ENCODE results near the gene SPHK1. TPM values are rescaled to one million over a fixed set of nuclear protein-coding genes. Genes with fewer than 3 reads are reported as not detected.

SPHK1 gene
- total and polyA plus RNA-seq, 2 donors (not counting 3 experiments of a cell fraction or from before 2014, with no cell fraction given): 85.6 to 97.4 TPM

DNA sequence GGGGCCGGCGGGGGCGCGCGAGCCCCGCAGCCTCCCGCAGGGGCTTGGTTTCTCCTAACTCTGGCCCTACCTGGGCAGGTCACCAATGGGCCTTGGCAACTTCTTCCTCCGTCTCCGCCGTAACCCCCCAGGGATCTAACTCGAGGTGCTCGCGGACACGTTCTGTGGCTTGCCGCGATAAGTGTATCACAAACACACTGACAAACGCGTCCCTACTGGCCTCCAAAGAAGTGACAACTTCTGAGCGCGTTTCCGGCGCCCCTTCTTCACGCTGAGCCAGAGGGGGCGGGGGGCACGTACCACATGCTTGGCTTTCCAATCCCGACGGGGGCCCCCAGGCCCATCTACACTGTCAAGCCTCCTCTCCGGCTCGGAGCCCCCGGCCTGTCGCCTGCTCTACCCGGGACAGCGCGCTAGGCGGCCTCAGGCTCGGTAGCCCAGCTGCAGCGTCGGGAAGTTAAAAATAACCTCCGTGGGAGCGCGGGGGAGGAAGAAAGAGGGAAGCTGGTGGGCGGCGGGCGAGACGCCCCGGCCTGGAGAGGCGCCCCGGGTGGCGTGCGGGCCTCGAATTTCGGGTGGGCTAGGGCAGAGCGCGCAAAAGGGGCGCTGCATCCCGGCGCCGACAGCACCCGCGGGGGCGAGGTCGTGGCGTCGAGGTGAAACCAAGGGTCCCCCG lies 725 bp upstream of the SPHK1 start:
- peaks cover 37% of the 10 kb centered on the region for H3K79me2 ChIP-seq (ENCODE audit: control insufficient read depth, insufficient read depth, low read length)
- H4K20me1 ChIP-seq (replicated peaks; ENCODE audit: control insufficient read depth, extremely low read depth, insufficient read depth, low read length): no peaks in the 10 kb centered on the region
- ChIA-PET POLR2A (interaction anchor here (0.6 to 3.1 kb wide), 3 partner anchors 30 to 403 kb away, joined by 4 to 10 read pairs (median 5); partner anchors contain the start of gene PRPSAP1), CTCF (interaction anchor here (3.1 to 8.1 kb wide), 6 partner anchors 13 to 80 kb away, joined by 10 to 106 read pairs (median 51); partner anchors contain the start of gene PRPSAP1)
- no peaks in the 10 kb centered on the region for H3K9me1 ChIP-seq (replicated peaks; ENCODE audit: control insufficient read depth, extremely low read depth, insufficient read depth, low read length)
- H3K9me3 ChIP-seq (replicated peaks; ENCODE audit: control insufficient read depth, insufficient read depth, low read length): no peaks in the 10 kb centered on the region
- BruUV-seq (replicated peaks): TSS peak; percentile 25
- peaks cover 28% of the 10 kb centered on the region for H3K4me1 ChIP-seq (ENCODE audit: control insufficient read depth, extremely low read depth, insufficient read depth, low read length)
- no peaks in the 10 kb centered on the region for H3K36me3 ChIP-seq (ENCODE audit: control insufficient read depth in 2 of 2, extremely low read depth in 1 of 2, insufficient read depth in 2 of 2, low read length in 2 of 2)
- intact Hi-C loops (cut with micrococcal nuclease) (loop anchor here (2.0 kb wide), 1 partner anchor 69 kb away; no protein-coding TSS in a partner anchor), dilution Hi-C loops (cut with MboI; ENCODE audit: extremely low pct_ligation_motif_present, low sequenced_read_pairs) (no loop called here)
- DNase-seq (ENCODE audit: low read depth, low spot score) (peak; percentile 68), FAIRE-seq (peak; percentile 59)
- TF ChIP-seq POLR2AphosphoS5 (IDR thresholded peaks at IDR 0.05; ENCODE audit: insufficient read depth, low read depth, low read length) (no peak), CTCF (IDR thresholded peaks at IDR 0.05; ENCODE audit: extremely low read depth in 1 of 2, insufficient read depth in 1 of 2, low read depth in 1 of 2, low read length in 2 of 2) (peak in 1 of 2 donors; percentile 36), POLR2A (IDR thresholded peaks at IDR 0.05; ENCODE audit: low read depth, low read length) (peak; percentile 1)
- peak overlapping the region; percentile 26 for H2AFZ ChIP-seq (ENCODE audit: low read depth, low read length)
- H3K4me3 ChIP-seq (replicated peaks in 1 of 3; ENCODE audit: insufficient read depth in 1 of 3, low read depth in 1 of 3, low read length in 3 of 3): peak overlapping the region; percentile 54 to 82 (median 65)
- peak overlapping the region; percentile 67 for H3K4me2 ChIP-seq (ENCODE audit: insufficient read depth, low read length)
- peak overlapping the region; percentile 97 for H3K27ac ChIP-seq (ENCODE audit: insufficient read depth, low read depth, low read length)
- peak overlapping the region; percentile 97 for H3K9ac ChIP-seq (replicated peaks; ENCODE audit: extremely low read depth, insufficient read depth, low read length)
- H3K27me3 ChIP-seq (ENCODE audit: control insufficient read depth in 2 of 2, insufficient read depth in 2 of 2, low read length in 2 of 2): no peaks in the 10 kb centered on the region

Measured in endothelial cell of umbilical vein (primary cell).